GM13977 (cell line): ENCODE results near the gene EFR3B.
"Not testable (repeated sequence)": the region's sequence is repeated elsewhere in the genome, so short reads cannot be mapped to it uniquely, and the experiment has no call there.

Source experiments
- DNase-seq: peaks from one replicate; pipeline ENCODE4 v3.0.0; 2012; ENCODE audit warnings: low spot score
- CTCF ChIP-seq: IDR thresholded peaks from 2 replicates; pipeline ENCODE4 v1.5.1; 2012; ENCODE audit warnings: mild to moderate bottlenecking, control low read depth; ENCODE audit not compliant: insufficient read depth; ENCODE audit errors: extremely low read depth, missing control alignments
- in situ Hi-C: fragments of 300-500 bp; cut with MboI; formaldehyde crosslinking; loops from one replicate; pipeline ENCODE4 v1.12.0; 2022; ENCODE audit warnings: low sequenced_read_pairs, low pct_unique_long_range_greater_than_20kb, mixed read lengths, inconsistent platforms; ENCODE audit not compliant: unreplicated experiment

Gene EFR3B

GRCh38 chr2:25041928-25042320, at the start of gene EFR3B:
Gene EFR3B, plus strand, starts transcription at chr2:25042076. Its CDS starts 237 bp downstream, at chr2:25042313.
- in situ Hi-C loops = no loop called here
- peak; percentile 98 for DNase-seq
- no peak for TF ChIP-seq CTCF

- TF ChIP-seq CTCF = no peak
- DNase-seq = no peak
- in situ Hi-C loops = no loop called here
Measured at GRCh38 chr2:24993406-24994145, 48.3 kb upstream of the EFR3B start.

- DNase-seq = no peak
- TF ChIP-seq CTCF = no peak
- in situ Hi-C loops = no loop called here
Measured at GRCh38 chr2:24994146-24994724, 47.6 kb upstream of the EFR3B start.

GRCh38 chr2:24999097-24999496, 42.8 kb upstream of the EFR3B start:
- not testable (repeated sequence) for DNase-seq

GRCh38 chr2:25000036-25000435, 41.8 kb upstream of the EFR3B start:
- DNase-seq = no peak
- no peak for TF ChIP-seq CTCF
- in situ Hi-C loops = no loop called here

More at GRCh38 chr2:24999097-24999496, 42.8 kb upstream of the EFR3B start:
- in situ Hi-C loops = not testable (repeated sequence)

GRCh38 chr2:25000503-25001324, 41.2 kb upstream of the EFR3B start:
- in situ Hi-C loops = no loop called here
- no peak for DNase-seq

More at GRCh38 chr2:25000503-25001324, 41.2 kb upstream of the EFR3B start:
- TF ChIP-seq CTCF = no peak
